ENCODE data around the gene CCDC134. TPM values are rescaled to one million over a fixed set of nuclear protein-coding genes. Genes with fewer than 3 reads are reported as not detected.

Gene CCDC134
- total and polyA plus RNA-seq, 2 of the 8 experiments (the other 6 are each of a cell fraction or from before 2014, with no cell fraction given), result 7.7 to 20.0 TPM

DNA sequence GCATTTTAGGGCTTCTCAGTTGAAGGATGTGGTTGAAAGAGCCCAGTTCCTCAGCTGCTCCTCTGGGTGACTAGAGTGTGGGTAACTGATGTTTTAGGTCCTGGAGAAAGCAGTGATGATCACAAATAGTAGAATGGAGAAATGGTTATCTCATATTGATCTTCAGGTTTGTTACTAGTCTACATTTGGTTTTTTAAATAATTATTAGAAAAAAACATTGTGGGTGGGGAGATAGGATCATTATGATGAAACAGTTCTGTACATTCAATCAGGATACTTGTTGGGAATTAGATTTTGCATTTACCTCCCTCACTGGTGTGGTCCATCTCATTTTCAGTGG lies 57.4 kb downstream of the CCDC134 start (continued):
- no peak for TF ChIP-seq PHF8 (conservative IDR thresholded peaks at IDR 0.05; ENCODE audit: low read depth, low read length)

Measured in H1 (cell line).